Nephron (organoid): ENCODE data around the gene SETD7.

Experiments used
- H3K27ac Mint-ChIP-seq, 3 experiments: 2 replicates each; pipeline ENCODE4 v1.8.0; 2020; ENCODE audit warnings: mixed read lengths in 3 of 3, mild to moderate bottlenecking in 2 of 3, moderate library complexity in 1 of 3
- H3K27me3 Mint-ChIP-seq: 2 replicates; pipeline ENCODE4 v1.8.0; 2021; ENCODE audit warnings: low read depth, mild to moderate bottlenecking, moderate library complexity, mixed read lengths
- H3K36me3 Mint-ChIP-seq: 2 replicates; pipeline ENCODE4 v1.8.0; 2020; ENCODE audit warnings: low read depth, mixed read lengths
- H3K4me1 Mint-ChIP-seq: 2 replicates; pipeline ENCODE4 v1.8.0; 2020; ENCODE audit warnings: mixed read lengths
- H3K4me3 Mint-ChIP-seq, 3 experiments: 2 replicates each; pipeline ENCODE4 v1.8.0; 2020; ENCODE audit warnings: mild to moderate bottlenecking in 3 of 3, mixed read lengths in 3 of 3, moderate library complexity in 2 of 3
- H3K9me3 Mint-ChIP-seq: 2 replicates; pipeline ENCODE4 v1.8.0; 2020; ENCODE audit warnings: mixed read lengths
- TF ChIP-seq, protein P1 (sequence below), 3 experiments: fragments of 200-600 bp; sonication (generic); IDR thresholded peaks; one replicate each; pipeline ENCODE4 v1.5.0; 2021; ENCODE audit warnings: antibody characterized with exemption in 3 of 3; ENCODE audit not compliant: unreplicated experiment in 3 of 3

The SETD7 gene

GRCh38 chr4:139493176-139493575 is 62.8 kb downstream of the SETD7 start:
- Mint-ChIP-seq H3K4me1 (peaks cover 13% of the 10 kb centered on the region), H3K9me3 (no peaks in the 10 kb centered on the region), H3K36me3 (no peaks in the 10 kb centered on the region), H3K27me3 (no peaks in the 10 kb centered on the region), H3K4me3 (no peak overlapping the region), H3K27ac (no peak overlapping the region)
- TF ChIP-seq, protein P1, sequence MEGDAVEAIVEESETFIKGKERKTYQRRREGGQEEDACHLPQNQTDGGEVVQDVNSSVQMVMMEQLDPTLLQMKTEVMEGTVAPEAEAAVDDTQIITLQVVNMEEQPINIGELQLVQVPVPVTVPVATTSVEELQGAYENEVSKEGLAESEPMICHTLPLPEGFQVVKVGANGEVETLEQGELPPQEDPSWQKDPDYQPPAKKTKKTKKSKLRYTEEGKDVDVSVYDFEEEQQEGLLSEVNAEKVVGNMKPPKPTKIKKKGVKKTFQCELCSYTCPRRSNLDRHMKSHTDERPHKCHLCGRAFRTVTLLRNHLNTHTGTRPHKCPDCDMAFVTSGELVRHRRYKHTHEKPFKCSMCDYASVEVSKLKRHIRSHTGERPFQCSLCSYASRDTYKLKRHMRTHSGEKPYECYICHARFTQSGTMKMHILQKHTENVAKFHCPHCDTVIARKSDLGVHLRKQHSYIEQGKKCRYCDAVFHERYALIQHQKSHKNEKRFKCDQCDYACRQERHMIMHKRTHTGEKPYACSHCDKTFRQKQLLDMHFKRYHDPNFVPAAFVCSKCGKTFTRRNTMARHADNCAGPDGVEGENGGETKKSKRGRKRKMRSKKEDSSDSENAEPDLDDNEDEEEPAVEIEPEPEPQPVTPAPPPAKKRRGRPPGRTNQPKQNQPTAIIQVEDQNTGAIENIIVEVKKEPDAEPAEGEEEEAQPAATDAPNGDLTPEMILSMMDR (IDR thresholded peaks at IDR 0.05; ENCODE audit: unreplicated experiment in 3 of 3) = no peak

GRCh38 chr4:139492429-139492828 is 63.6 kb downstream of the SETD7 start:
- Mint-ChIP-seq H3K4me3 (no peak overlapping the region), H3K36me3 (no peaks in the 10 kb centered on the region), H3K4me1 (peaks cover 7% of the 10 kb centered on the region), H3K9me3 (no peaks in the 10 kb centered on the region), H3K27ac (no peak overlapping the region), H3K27me3 (no peaks in the 10 kb centered on the region)
- TF ChIP-seq, protein P1 (IDR thresholded peaks at IDR 0.05; ENCODE audit: unreplicated experiment in 3 of 3) = no peak

DNA sequence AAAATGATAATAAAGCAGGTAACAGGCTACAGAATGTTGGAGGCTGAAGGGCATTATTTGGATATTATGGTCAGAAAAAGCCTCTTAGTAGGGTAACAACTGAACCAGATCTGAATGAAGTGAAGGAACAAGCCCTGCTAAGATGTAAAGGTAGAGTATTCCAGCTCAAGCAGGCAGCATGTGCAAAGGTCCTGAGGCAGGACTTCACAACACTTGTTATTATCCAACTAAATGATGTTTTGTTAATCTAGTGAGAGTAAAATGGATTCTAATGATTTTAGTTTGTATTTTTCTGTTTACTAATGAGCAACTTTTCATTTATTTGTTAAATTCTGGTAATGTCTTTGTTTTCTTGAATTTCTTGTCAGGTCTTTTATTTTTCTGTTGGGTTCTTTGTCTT is 66.4 kb downstream of the SETD7 start:
- H3K4me3 Mint-ChIP-seq = no peak overlapping the region
- H3K4me1 Mint-ChIP-seq = no peaks in the 10 kb centered on the region
- H3K27ac Mint-ChIP-seq = no peak overlapping the region

DNA sequence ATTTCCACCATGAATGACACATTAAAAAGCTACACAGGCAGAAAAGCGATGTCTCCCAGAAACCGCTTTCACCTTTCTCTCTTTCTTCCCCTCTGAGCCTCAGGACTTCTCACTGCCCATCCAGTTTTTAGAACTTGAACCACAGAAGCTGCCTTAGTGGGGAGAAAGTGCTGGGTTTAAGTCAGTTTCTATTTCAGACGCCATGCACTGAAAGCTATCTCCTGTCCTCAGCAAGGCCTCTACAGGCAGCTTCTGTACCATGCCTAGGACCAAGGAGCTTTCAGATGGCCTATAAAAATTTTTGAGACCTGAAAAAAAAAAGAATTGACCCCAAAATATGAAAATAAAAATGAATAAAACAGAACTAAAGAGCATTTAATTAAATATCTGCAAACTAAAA is 67.6 kb downstream of the SETD7 start:
- Mint-ChIP-seq H3K27ac (no peak overlapping the region), H3K4me3 (no peak overlapping the region), H3K36me3 (no peaks in the 10 kb centered on the region), H3K27me3 (no peaks in the 10 kb centered on the region), H3K9me3 (no peaks in the 10 kb centered on the region), H3K4me1 (no peaks in the 10 kb centered on the region)
- TF ChIP-seq, protein P1 (IDR thresholded peaks at IDR 0.05; ENCODE audit: unreplicated experiment in 3 of 3) = no peak

More for the DNA sequence above, 66.4 kb downstream of the SETD7 start:
- Mint-ChIP-seq H3K27me3 (no peaks in the 10 kb centered on the region), H3K9me3 (no peaks in the 10 kb centered on the region), H3K36me3 (no peaks in the 10 kb centered on the region)
- TF ChIP-seq, protein P1 (IDR thresholded peaks at IDR 0.05; ENCODE audit: unreplicated experiment in 3 of 3) = no peak

DNA sequence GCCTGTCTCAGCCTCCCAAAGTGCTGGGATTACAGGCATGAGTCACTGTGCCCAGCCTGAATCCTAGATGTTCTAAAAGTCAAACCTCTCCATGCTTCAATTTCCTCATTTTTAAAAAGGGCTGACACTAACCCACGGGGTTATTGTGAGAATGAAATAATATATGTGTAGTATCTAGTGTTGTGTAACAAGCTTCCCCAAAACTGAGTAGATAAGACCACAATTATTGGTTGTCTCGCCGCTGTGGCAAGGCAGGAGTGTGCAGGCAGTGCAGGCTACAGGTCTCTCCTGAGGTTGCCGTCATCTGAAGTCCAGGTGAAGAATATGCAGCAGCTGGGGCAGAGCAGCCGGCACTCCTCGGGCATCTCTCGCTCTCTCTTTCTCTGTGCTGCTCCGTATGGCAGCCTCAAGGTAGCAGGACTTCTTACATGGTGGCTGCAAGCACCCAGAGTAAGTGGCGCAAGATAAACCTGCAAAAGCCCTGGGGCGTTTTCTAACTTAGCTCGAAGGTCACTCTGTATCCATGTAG is 71.2 kb downstream of the SETD7 start:
- no peak overlapping the region for H3K4me3 Mint-ChIP-seq
- TF ChIP-seq, protein P1 (IDR thresholded peaks at IDR 0.05; ENCODE audit: unreplicated experiment in 3 of 3) = no peak
- no peaks in the 10 kb centered on the region for H3K4me1 Mint-ChIP-seq
- H3K27ac Mint-ChIP-seq = no peak overlapping the region
- no peaks in the 10 kb centered on the region for H3K36me3 Mint-ChIP-seq
- H3K9me3 Mint-ChIP-seq = no peaks in the 10 kb centered on the region
- no peaks in the 10 kb centered on the region for H3K27me3 Mint-ChIP-seq

GRCh38 chr4:139483000-139483399 is 73.0 kb downstream of the SETD7 start:
- H3K27ac Mint-ChIP-seq = no peak overlapping the region
- H3K27me3 Mint-ChIP-seq = no peaks in the 10 kb centered on the region
- no peaks in the 10 kb centered on the region for H3K4me1 Mint-ChIP-seq

More at GRCh38 chr4:139483000-139483399, 73.0 kb downstream of the SETD7 start:
- TF ChIP-seq, protein P1 (IDR thresholded peaks at IDR 0.05; ENCODE audit: unreplicated experiment in 3 of 3) = no peak
- Mint-ChIP-seq H3K4me3 (no peak overlapping the region), H3K9me3 (no peaks in the 10 kb centered on the region), H3K36me3 (no peaks in the 10 kb centered on the region)
